ENCODE measurements around the gene FN1.

FN1 gene

GRCh38 chr2:215435870-215436704, at the start of gene FN1:
FN1 (minus strand) TSS chr2:215436068; CDS start chr2:215435802, 266 bp downstream.
- H3K4me3 ChIP-seq (ENCODE audit: low read depth, low read length): peak within 1 kb of the TSS; percentile 62
- peak; percentile 28 for DNase-seq (ENCODE audit: low read depth)
- TF ChIP-seq CTCF (IDR thresholded peaks at IDR 0.05; ENCODE audit: insufficient read depth, low read depth, low read length, missing control alignments): no peak

GRCh38 chr2:215485032-215485431, 49.2 kb upstream of the FN1 start:
- TF ChIP-seq CTCF (IDR thresholded peaks at IDR 0.05; ENCODE audit: insufficient read depth, low read depth, low read length, missing control alignments): no peak
- H3K4me3 ChIP-seq (ENCODE audit: low read depth, low read length): no peak overlapping the region
- no peak for DNase-seq (ENCODE audit: low read depth)

- H3K4me3 ChIP-seq (ENCODE audit: low read depth, low read length): no peak overlapping the region
- no peak for TF ChIP-seq CTCF (IDR thresholded peaks at IDR 0.05; ENCODE audit: insufficient read depth, low read depth, low read length, missing control alignments)
- DNase-seq (ENCODE audit: low read depth): no peak
Measured at GRCh38 chr2:215484570-215484969, 48.7 kb upstream of the FN1 start.

GRCh38 chr2:215483431-215483830, 47.6 kb upstream of the FN1 start:
- no peak for DNase-seq (ENCODE audit: low read depth)
- H3K4me3 ChIP-seq (ENCODE audit: low read depth, low read length): no peak overlapping the region
- TF ChIP-seq CTCF (IDR thresholded peaks at IDR 0.05; ENCODE audit: insufficient read depth, low read depth, low read length, missing control alignments): no peak

- H3K4me3 ChIP-seq (ENCODE audit: low read depth, low read length): no peak overlapping the region
- TF ChIP-seq CTCF (IDR thresholded peaks at IDR 0.05; ENCODE audit: insufficient read depth, low read depth, low read length, missing control alignments): no peak
- DNase-seq (ENCODE audit: low read depth): no peak
Measured at GRCh38 chr2:215479536-215480240, 43.8 kb upstream of the FN1 start.

- no peak overlapping the region for H3K4me3 ChIP-seq (ENCODE audit: low read depth, low read length)
- DNase-seq (ENCODE audit: low read depth): no peak
- no peak for TF ChIP-seq CTCF (IDR thresholded peaks at IDR 0.05; ENCODE audit: insufficient read depth, low read depth, low read length, missing control alignments)
Measured at GRCh38 chr2:215479121-215479520, 43.3 kb upstream of the FN1 start.
